GM03348 (cell line): ENCODE data around the gene TRIM15.

Experiments
- DNase-seq: peaks from one replicate; pipeline ENCODE4 v3.0.0; 2012; ENCODE audit warnings: low spot score

TRIM15 gene

DNA sequence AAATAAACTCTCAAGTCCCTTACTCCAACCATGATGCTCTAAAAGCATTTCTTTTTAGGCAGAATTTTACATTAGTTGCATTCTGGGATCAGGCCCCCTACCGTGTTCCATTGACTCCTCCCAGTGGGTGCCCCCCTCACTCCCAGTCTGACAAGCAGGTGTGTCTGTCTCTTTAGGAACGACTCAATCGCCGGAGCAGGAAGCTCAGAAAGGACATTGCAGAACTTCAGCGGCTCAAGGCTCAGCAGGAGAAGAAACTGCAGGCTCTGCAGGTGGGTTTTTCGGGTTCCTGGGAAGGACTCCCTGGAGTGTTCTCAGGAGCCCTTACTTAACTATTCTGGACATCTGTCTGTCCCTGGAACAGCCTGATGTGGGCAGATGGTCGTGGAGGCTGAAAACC lies 17.5 kb upstream of the TRIM15 start:
- DNase-seq = no peak

- no peak for DNase-seq
Observed at GRCh38 chr6:30147096-30147495, 16.2 kb upstream of the TRIM15 start.

GRCh38 chr6:30149234-30149633 lies 14.1 kb upstream of the TRIM15 start:
- no peak for DNase-seq

GRCh38 chr6:30149858-30150550 lies 13.3 kb upstream of the TRIM15 start:
- DNase-seq = no peak

- no peak for DNase-seq
Observed at GRCh38 chr6:30150671-30151395, 12.5 kb upstream of the TRIM15 start.

DNA sequence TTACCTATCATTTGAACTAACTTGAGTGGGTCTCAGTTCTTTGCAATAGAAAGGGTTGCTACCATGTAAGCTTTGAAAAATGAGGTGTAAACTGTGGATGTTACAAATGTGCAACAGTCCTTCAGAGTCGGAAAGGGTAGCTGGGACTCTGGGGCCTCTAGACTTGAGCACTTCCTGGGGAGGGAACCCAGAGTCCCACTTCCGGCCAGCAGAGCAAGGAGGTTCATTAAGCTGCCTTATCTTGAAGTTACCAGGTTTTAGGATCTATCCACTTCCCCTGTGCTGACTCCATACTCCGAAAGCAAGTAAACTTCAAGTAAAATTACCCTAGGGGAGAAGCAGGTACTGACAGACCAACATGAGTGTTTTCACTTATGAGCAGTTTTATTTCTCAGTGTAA lies 11.8 kb upstream of the TRIM15 start:
- no peak for DNase-seq

- DNase-seq = no peak
Observed at GRCh38 chr6:30152016-30152673, 11.2 kb upstream of the TRIM15 start.

DNA sequence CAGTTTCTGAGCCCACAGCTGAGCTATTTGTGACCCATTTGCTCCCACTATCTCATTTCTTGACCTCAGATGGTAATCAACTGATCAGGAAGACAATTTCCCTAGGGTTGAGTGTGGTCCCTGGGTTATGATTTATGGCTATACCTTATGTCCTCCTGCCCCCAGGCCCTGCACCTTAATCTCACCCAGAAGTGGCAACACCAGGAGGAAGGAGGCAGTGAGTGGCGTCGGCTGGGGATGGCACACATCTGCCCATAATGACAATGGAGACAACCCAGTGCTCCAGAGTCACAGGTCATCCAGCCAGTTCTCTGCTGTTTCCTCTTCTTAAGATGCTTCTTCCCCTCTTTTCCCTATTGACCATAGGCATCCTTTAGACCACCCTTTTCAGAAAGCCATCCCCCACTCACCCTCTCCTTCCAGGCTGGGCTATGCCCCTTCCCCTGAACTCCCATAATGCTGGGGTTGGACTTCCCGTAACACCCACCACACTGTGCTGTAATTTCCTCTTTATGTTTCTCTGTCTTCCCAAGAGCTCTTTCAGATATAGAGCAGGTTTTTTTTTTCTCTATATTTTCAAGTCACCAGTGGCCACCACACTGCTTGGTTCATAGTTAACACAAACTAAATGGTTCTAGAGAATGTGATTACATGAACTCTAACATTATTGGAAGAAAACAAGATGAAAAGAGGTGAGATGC lies 10.3 kb upstream of the TRIM15 start:
- DNase-seq = no peak

GRCh38 chr6:30154061-30154460 lies 9.3 kb upstream of the TRIM15 start:
- DNase-seq = no peak

DNA sequence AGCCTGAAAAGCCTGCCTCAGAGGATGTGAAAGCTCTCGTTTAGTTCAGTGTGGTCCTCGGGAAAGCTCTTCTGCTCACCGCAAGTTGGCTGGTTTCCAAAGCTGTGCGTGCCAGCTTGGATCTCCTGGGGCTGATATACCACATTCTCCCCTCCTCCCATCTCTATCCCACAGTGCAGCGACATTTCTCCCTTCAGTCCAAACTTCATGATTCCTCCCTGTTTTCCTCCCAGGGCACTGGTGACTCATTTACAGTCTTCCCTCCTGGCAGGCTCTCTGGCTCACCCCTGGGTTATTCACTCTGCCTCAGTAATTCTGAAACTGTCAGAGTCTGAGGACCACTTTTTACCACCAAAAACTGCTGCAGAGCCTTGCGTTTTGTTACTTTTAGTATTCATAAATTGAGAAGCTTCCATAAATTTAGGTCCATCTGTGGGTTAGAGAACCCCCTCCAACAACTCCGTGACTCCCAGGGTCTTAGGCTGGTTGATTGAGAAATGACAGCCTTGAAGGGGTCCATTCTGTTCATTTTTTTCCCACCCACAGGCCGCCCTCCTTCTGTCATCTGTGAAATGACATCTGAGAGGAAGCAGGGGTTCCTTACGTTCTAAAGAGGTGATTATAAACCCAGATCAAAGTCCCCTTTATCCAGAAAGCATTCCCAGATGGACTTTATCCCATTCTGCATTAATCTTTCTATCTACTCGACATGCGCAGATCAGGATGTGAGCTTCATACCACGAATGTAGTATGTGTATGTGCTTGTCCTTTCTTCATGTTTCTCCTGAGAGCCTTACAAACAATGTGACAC lies 8.4 kb upstream of the TRIM15 start:
- peak; percentile 88 for DNase-seq

GRCh38 chr6:30155520-30156261 lies 7.7 kb upstream of the TRIM15 start:
- DNase-seq = no peak

DNA sequence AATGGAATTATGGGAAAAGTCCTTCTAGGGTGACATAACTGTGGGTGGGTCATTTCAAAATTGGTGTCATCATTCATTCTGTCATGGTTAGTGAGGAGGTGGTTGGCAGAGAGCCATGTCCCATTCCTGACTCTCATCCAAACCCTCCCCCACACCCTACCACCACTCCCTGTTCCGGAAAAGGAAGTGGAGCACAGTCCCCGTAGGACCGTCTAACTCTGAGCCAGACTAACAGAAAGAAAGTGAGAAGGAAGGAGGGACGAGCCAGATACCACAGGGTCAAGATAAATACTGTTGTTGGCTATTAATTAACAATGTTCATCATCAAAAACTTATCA lies 7.1 kb upstream of the TRIM15 start:
- DNase-seq = peak; percentile 48

- no peak for DNase-seq
Observed at GRCh38 chr6:30156774-30157173, 6.6 kb upstream of the TRIM15 start.

DNA sequence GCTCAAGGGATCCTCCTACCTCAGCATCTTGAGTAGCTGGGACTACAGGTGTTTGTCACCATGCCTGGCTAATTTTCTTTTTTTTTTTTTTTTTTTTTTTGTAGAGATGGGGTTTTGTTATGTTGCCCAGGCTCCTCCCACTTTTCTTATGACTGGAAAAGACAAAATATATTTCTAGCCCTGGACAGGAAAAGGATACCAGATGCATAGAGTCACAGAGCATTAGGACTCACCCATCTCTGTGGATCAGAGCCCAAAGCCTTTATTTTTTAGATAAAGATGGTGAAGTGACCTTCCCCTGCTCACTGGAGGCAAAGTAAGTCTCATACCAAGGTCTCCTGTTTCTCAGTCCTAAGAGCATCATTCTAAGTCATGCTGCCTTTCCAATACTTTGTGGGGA lies 5.8 kb upstream of the TRIM15 start:
- peak; percentile 37 for DNase-seq

- no peak for DNase-seq
Observed at GRCh38 chr6:30157999-30158398, 5.3 kb upstream of the TRIM15 start.

GRCh38 chr6:30158475-30159040 lies 4.8 kb upstream of the TRIM15 start:
- DNase-seq = no peak

- DNase-seq = no peak
Observed at GRCh38 chr6:30160008-30160784, 3.1 kb upstream of the TRIM15 start.

DNA sequence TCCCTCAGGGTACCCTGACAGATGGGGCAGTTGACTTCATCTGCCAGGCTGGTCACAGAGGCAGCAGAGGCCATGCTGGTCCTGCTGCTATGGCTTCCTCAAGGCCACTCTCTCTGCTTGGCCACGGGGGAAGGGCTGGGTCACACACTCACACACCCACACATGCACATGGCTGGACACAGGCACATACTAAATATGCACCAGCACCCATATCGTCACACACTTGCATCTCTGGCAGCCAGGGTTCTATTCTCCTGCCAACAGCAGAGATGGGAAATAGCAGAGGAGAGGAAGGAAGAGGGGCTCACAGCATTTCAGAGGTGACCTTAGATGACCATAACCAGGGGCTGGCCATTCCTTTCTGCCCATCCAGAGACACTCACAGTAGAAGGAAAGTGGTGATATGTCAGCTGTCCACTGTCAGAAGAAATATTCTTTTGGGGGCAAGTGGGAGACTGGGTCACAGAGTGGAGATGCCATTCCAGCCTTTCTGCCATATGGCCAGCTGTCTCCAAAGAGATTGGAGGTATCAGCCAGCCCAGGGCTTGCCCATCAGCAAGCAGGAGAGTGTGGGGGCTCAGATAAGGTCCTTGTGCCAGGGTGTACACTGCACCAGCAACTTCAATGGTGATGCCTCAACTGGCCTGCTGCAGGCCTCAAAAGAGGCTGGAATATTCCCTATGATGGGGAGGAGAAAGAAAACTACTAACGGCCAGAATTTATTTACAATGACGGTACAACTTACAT lies 2.4 kb upstream of the TRIM15 start, which contains the start of gene TRIM10:
TRIM10 (minus strand) TSS at position 427 of the 747 bp plus-strand sequence; CDS start at position 74, 353 bp downstream.
- DNase-seq = no peak
